IPS DF 4.7 (cell line): Measurements from ENCODE around the gene CFAP45.

ENCODE experiments used
- DNase-seq: peaks from one replicate; pipeline ENCODE4 v3.0.0-alpha.2; 2013; ENCODE audit warnings: low spot score; ENCODE audit errors: extremely low read depth

The CFAP45 gene

DNA sequence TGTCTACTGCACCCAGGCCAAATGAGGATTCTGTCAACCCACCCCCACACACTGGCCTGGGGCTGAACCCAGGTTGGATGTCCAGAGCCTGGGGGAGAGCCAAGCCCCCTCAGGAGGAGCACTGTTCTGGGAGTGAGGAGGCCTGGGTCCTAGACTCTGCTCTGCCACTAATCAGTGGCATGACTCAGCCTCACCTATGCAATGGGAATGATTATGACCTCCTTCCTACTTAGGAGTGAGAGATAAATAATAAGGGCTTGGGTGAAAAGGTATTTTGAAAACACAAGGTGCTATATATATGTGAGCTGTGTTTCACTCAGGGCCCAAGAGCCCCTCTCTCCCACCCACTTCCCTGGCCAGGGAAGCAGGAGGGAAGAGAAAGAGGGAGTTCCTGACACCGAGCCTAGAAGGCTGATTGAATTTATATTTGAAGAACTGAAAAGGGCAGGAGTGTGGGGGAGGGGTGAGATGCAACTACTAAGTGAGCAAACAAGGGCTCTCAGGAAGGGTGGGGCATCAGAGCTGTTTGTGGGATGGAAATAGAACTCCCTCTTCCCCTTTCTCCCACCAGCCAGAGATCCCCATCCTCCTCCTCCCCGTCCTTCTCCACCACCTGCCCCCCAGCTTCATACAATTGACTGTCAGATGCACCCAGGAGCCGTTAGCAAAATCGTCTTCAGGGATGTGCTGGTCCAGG lies 37.2 kb upstream of the CFAP45 start:
- no peak for DNase-seq

DNA sequence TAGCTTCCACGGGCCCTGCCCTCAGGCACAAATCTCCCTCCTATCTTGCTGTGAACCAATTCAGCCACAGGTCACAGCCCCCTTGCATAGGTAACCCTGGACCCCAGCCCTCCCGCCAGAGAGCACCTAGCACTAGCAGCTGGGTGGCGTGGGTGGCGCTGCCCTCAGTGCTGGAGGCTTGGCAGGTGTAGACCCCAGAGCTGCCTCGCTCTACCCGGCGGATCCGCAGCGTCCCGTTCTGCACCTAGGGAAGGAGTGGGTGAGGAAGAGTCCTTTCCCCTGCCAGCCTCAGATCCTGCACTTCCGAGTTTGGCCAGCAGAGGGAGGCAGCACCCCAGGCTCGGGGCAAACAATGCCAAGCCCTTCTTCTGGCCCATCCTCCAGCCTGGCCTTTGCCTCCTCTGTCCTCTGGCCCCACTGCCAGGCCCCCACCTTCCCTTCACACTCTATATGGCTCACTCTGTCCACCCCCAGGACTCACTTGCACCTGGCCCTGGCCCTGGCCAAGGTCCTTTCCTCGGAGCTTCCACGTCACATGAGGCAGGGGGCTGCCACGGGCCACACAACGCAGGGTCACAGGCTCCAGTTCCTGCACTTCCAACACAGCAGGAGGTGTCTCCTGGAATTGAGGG lies 36.4 kb upstream of the CFAP45 start:
- DNase-seq = no peak

DNA sequence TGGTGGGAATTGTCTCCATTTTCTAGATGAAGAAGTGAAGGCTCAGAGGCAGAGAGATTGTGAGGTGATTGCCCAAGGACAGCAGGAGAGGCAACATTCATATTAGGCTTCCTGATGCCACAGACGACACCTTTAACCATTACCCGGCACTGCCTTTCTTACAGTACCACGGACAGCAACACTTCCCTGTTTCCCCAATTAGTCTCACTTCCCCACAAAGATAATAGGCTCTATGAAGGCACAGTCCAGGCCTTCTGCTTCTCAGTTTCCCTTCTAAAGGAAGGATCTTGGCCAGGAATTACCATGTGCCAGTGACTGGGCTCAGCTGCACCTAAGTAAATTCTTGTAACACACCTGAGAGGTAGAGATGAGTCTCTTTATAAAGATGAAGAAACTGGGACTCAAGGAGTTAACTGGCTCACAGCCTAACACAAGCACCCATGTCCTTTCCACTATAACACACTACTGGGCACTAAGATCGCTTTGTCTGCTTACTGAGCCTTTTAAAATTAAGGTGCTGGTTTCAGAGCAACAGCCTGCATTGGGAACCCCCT lies 35.8 kb upstream of the CFAP45 start:
- DNase-seq = no peak

DNA sequence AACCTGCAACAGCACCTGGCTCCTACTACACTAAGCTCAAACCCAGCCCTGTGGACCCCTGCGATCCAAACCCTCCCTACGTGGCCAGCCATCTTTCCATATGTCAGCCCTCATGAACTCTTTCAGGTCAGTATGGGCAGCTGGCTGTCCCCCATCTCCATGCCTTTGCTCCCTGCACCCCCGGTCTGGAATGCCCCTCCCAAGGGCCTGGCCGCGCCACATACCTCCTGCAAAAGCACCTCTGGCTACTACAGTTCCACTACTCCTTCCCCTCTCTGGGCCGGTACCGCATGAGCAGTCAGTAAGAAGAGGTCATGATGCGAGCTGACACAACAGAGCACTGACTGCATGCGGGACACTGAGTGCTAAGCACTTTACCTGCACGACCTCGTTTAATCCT lies 35.3 kb upstream of the CFAP45 start:
- no peak for DNase-seq

DNA sequence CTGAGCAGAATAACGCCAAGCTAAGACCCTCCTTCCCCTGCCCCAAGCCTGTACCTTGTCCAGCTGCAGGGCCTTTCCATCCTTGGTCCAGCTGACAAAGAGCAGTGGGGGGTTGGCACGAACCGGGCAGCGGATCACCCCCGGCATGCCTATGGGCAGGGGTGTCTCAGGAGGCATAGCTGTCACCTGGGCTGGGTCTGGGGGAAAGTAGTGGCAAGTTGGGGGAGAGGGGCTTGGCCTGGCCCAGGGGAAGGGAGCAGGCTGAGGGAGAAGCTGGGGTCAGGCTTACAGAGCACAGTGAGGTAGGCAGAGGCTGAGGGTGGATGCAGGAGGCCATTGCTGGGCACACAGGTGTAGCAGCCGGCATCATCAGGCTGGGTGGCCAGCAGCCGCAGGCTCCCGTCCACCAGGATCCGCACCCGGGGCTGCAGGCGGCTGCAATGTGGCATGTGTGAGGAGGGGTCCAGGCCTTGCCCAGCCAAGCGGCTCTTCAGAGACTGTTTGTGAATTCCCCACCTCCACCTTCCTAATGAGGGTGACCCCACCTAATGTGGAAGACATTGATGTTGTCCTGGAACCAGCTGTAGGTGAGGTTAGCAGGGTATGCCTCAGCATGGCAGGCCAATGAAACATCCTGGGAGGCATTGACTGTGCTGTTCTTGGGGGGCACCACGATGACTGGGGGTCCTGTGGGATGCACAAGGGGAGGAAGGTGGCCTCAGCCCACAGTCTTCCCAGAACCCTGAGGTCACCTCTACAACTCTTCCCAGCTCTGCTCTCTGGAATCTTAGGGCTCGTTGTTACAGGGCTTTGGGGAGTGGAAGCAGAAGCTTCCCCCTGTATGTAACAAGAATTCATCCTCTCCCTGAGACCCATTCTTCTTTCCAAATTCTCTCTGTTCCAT lies 34.4 kb upstream of the CFAP45 start:
- no peak for DNase-seq

DNA sequence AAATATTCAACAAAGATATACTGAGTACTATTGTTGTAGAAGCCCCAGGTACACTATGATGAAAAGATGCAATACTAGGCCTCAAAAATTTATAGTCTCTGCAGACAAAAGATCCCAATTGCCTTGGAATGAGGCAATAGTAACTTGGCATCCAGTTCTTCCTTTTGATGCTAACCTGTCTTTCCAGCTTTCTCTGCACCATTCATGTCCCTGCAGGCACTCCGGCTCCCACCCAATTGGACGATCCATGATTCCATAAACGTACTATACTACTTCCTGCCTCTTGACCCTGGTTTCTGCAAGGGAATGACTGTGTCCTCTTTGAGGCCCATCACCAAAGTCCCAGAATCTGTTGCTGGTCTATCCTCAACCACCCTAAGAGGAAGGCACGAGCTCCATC lies 33.4 kb upstream of the CFAP45 start:
- DNase-seq = no peak

DNA sequence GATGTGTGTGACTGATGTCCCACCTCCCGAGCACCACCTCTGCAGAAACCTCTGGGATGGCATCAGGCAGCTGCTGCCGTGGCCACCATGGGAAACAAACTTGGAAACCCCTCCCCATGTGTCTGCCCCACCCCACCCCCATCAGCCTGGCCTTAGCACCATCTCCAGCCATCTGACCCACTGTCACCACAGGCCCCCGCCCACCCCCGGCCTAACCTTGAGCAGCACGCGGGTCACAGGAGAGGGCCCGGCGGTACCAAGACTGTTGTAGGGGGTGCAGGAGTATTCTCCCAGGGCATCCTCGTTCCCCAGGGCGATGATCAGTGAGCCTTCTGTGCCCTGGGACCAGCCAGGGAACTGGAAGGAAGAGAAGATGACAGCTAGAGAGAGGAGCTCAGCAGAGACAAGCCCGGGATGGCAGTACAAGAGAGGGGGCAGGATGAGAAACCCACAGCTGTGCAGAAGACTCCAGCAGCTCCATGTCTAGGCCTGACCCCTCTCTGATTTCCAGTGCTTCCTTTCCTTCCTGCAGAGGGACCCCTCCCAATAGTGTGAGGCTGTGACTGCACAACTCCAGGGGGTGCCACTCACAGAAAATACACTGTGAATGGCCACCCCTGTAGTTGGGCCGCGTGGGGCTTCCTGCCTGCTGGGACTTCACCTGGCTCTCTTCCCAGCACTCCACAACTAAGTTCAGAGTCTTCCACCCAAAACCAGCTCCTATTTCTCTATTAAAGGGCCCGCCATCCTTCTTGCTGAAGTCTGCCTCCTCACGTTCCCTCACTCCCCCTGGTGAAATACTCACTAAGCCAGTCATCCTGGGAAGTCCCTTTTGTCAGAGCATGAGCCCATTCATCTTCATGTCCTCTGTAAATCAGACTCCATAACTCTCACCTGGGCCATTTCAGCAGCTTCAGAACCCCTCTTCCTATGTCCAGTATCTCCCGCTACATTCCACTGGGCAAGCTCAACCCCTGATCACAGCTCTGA lies 32.6 kb upstream of the CFAP45 start:
- DNase-seq = no peak

DNA sequence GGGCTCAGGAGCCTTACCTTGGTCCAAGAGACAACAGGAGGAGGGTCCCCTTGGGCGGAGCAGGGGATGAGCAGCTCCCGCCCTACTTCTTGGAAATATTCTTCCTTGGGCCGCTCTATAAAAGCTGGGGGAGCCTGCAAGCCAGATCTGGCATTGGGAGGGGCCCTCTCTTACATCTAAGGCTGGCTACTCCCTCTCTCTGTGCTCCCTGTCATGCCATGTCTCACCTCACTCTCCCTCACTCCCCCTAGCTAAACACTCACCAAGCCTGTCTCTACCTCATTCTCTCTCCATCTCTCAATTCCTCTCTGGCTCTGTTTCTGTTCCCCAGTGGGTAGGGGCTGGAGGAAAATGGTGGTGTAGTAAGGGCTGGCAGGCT lies 31.8 kb upstream of the CFAP45 start:
- no peak for DNase-seq

DNA sequence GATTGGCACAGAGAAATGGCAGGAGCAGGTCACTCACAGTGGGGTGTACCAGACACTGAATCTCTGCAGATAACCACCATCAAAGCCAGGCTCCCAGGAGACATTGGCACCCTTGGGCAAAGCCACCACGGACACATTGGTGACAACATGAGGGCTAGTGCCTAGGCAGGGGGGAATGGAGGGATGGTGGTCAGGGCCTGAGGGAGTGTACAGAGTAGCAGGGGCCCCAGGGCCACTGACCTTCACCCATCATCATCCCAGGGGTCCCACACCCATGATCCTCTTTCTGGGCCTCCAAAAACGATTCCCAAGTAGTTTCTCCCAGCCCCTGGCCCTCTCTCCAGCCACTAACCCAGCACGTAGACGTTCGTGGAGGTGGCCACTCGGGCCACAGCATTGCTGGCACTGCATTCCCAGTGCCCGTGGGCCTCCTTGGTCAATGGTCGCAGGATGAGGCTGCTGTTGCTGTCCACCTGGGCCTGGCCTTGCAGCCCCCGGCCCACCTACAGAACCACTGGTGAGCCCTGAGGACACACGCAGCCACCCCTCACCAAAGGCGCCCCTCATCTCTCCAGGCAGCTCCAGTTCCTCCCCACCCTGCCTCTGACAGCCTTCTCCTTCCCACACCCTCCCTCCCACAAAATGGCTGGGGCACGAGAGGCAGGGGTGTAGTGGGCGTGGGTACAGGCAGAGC lies 31.3 kb upstream of the CFAP45 start:
- DNase-seq = no peak

DNA sequence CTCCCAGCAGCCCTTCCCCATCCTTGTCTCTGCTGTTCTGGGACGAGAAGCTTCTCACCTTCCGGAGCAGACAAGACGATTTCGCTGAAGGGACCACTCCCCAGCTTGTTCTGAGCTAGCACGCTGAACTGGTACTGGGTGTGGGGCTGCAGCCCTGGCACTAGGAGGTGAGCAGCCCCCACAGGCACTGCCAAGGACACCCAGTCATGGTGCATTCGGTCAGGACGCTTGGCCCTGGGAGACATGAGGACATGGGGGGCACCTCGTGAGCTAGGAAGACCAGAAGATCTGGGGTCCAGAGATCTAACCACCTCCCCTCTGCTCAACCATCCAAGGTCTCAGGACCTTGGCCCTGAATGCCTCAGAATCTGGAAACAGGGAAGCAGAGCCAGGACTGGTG lies 30.7 kb upstream of the CFAP45 start:
- no peak for DNase-seq

DNA sequence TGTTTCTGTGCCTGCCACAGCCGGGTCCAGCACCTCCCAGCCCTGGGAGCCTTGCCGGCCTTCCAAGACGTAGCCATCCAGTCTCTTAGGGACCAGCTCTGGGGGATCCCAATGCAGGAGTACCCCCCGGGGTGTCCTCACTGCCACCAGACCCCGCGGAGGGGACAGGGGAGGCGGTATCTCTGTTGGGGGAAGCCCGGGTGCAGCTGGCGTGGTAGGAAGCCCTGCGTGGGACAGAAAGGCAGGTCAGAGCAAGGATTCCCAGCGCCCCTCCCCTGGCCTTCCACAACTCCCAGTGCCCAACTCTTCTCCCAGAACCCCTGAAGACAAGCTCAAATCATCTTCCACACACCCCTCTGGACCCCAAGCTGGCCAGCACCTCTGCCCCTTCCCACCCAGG lies 30.3 kb upstream of the CFAP45 start:
- no peak for DNase-seq

DNA sequence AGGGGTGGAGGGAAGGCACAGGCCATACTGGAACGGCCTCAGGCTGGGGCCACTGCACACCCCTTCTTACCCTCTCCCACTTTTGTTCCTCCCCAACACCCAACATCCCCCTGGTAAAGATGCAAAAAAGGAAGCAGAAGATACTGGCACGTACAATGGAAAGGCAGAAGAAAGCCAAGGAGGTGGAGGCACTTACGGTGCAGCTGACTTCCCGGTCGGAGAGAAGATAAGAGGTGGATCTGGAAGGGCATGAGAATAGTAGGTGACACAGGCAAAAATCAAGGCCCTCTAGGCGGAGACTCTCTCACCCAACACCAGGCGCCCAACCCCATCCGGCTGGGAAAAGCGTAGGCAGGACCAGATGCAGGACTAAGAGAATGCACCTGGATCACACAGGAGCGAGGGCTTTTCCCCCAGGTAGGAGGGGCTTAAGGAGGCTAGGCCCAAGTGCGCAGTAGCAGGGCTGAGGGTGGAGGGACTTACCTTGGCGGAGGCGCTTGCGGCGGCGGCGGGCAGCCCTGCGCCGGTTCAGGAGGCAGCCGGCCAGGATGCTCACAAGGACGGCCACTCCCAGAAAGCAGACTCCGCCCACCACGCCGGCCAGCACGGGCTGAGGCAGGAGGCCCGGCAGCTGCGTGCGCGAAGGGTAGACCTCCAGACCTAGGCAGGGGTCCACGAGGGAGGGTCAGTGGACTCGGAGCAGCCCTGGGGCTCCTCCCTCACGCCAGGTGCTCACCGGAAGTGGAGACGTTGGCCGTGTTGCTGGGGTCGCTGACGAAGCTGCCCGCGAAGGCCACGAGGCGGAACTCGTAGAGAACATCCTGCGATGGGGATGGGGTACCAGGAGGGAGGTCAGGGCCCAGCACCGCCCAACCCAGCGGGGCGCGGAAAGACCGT lies 29.4 kb upstream of the CFAP45 start:
- DNase-seq = no peak

DNA sequence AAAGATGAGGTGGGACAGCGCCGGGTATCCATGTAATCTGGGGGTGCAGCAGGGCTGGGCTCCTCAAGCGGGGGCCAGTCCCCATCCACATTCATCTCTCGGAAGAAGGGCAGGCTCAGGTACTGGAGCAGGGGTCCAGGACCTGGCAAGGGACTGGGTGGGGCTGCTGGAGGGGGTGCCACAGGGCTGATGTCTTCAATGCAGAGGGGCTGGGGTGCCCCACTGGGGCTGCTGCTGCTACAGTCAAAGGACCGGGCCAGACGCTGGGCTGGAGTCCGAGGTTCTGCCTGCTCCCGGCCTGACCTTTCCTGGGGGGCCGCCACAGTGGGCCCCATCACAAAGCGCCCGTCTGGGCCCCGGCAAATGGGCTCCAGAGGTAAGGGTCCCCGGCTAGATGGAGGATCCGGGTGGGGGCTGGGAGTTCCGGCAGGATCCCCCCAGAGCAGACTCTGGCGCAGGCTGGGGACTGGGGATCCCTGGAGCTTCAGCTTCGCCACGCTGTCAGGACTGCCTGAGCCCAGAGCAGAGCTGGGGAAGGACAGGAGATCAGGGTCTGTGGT lies 28.6 kb upstream of the CFAP45 start:
- no peak for DNase-seq

DNA sequence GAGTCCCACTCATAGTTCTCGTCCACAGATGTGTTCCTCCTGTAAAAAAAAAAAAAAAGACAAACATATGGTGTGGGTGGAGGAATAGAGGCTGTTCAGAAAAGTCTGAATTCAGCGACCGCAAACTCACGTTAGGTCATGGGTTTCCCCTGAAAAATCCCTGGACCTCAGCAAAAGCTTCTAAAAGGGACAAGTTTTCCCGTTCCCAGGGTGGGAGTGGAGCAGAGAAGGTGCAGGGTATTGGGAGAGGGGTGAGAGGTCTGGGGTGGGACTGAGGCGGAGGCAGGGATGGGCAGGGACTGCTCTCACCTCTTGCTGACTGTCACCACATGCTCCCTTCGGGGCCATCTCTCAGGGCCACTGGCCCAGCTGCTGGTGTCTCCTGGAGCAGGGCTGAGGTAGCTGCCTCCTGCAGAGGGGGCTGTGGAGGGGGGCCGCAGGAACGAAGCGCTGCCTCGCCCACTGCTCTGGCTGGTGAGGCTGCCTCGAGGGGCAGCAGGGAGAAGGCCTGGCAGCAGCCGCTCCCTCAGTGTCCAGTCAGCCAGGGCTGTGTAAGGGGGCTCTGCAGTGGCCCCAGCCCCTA lies 28.0 kb upstream of the CFAP45 start:
- no peak for DNase-seq

DNA sequence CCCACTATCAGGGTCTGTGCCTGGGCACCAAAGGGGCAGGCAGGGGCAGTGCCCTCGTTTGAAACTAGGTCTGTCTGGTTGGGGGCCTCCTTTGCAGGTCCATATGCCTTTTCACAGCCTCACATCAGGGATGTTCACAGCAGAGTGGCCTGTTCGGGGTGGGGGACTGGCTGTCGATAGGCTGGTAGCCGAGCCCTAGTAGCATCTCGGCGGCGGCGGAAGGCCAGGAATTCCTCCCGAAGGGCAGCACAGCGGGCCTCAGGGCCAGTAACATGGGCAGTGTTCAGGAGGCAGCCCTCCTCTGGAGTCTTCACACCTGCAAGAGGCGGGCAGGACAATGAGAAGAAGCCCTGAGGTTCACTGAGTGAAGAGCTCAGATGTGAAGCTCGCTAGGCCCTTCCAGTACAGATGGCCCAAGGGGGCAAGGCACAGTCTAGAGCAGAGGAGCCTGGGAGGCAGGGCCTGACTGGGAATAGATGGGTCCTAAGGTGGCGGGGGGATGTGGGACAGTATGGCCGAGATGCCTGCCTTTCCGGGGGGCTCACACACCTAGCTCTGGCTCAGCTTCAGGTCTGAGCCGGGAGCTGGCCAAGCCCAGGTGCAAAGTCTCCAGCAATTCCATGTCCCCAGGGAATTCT lies 27.4 kb upstream of the CFAP45 start:
- DNase-seq = no peak

DNA sequence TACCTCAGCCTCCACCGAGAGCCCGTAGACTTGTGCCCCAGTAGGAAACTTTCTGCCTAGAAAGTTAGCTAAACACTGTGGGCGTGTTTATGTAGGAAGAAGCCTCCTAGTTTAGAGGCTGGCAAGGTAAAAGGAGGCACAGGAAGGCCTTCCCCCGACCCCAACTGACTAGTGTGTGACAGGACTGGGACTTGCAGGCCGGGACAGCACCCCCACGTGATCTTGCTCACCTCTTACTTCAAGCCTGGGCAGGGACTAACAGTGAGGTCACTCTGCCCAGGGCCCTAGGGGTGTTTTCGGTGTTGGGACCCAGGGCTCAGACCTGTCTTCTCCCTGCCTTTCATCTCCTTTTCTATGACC lies 25.7 kb upstream of the CFAP45 start:
- DNase-seq = no peak

DNA sequence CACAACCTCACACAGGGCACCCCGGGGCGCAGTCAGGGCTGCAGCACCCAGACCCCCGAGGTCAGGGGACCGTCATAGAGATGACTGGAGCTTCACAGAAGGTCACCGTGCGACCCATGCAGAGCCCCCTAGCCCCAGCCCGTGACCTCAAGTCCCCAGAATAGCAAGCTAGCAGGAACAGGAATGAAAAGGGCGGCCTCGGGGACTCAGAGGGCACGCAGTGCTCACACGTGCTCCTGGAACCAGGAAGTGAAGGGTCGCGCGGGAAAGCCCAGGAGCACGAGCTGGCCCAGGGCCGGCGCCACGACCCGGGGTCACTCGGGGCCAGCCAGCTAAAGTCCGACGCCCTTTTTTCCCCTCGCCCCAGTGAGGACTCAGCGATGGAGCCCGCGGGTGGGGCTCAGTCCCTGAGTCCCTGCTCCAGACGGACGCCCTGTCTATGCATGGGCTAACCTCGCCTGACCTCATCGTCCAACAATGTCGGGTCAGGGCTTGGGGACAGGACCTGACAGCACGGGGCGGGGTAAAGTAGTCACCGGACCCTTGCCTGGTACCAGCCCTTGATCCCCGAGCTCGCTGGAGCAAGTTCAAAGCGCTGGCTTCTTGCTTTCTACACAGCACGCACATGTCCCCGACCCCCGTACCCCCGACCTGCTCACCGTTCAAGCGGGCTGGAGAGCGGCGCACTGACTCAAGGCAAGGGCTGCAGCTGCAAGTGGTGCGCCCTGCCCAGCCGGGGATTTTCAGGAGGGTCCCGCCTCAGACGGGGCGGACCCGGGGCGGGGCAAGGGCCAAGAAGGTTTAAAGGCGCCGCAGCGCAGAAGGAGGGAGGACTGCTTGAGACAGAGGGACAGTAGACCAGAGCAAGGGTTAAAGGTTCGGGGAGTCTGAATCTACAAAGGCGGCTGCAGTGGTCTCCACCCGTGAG lies 25.1 kb upstream of the CFAP45 start, which contains the start of gene TAGLN2:
Gene TAGLN2, minus strand, starts transcription at position 717 of the 928 bp plus-strand sequence. CDS start 4,998 bp downstream, outside the sequence.
- DNase-seq = no peak
